HUES6 (cell line): Measurements from ENCODE around the gene IGFL1.
"Not testable (repeated sequence)": the region's sequence is repeated elsewhere in the genome, so short reads cannot be mapped to it uniquely, and the experiment has no call there.

Source experiments
- H3K27ac ChIP-seq: 2 replicates; pipeline ENCODE4 v1.7.0; 2013; ENCODE audit warnings: low read depth, mild to moderate bottlenecking, low read length, inconsistent platforms
- H3K27me3 ChIP-seq: 2 replicates; pipeline ENCODE4 v1.6.1; 2013; ENCODE audit warnings: low read length; ENCODE audit not compliant: control insufficient read depth, insufficient read depth
- H3K36me3 ChIP-seq: 2 replicates; pipeline ENCODE4 v1.6.1; 2013; ENCODE audit warnings: low read length; ENCODE audit not compliant: control insufficient read depth, insufficient read depth
- H3K4me1 ChIP-seq: 2 replicates; pipeline ENCODE4 v1.6.1; 2013; ENCODE audit warnings: low read length; ENCODE audit not compliant: control insufficient read depth, insufficient read depth
- H3K4me3 ChIP-seq: 2 replicates; pipeline ENCODE4 v1.5.1; 2013; ENCODE audit warnings: low read depth, low read length
- H3K9ac ChIP-seq: one replicate; pipeline ENCODE4 v1.6.1; 2013; ENCODE audit warnings: mild to moderate bottlenecking, low read length
- H3K9me3 ChIP-seq: 2 replicates; pipeline ENCODE4 v1.6.1; 2013; ENCODE audit warnings: low read depth, low read length; ENCODE audit not compliant: control insufficient read depth, insufficient read depth

IGFL1 gene

GRCh38 chr19:46229442-46229841, at the start of gene IGFL1:
TSS of gene IGFL1 (plus strand) at chr19:46229742. CDS start at chr19:46229775, 33 bp downstream.
- H3K27me3 ChIP-seq, result peaks cover 38% of the 10 kb centered on the region; the same call in 1 of the 2 replicates
- H3K27ac ChIP-seq, result no peak within 1 kb of the TSS
- H3K9me3 ChIP-seq, result no peaks in the 10 kb centered on the region
- no peak within 1 kb of the TSS for H3K9ac ChIP-seq
- H3K4me3 ChIP-seq, result no peak within 1 kb of the TSS
- no peaks in the 10 kb centered on the region for H3K36me3 ChIP-seq
- no peaks in the 10 kb centered on the region for H3K4me1 ChIP-seq

GRCh38 chr19:46180701-46181387, 48.7 kb upstream of the IGFL1 start:
- peaks cover 7% of the 10 kb centered on the region; the same call in 1 of the 2 replicates for H3K9me3 ChIP-seq
- H3K9ac ChIP-seq, result no peak overlapping the region
- H3K4me1 ChIP-seq, result no peaks in the 10 kb centered on the region
- no peak overlapping the region for H3K27ac ChIP-seq
- no peaks in the 10 kb centered on the region for H3K27me3 ChIP-seq
- H3K4me3 ChIP-seq, result no peak overlapping the region
- no peaks in the 10 kb centered on the region for H3K36me3 ChIP-seq

GRCh38 chr19:46181388-46181779, 48.2 kb upstream of the IGFL1 start:
- Histone ChIP-seq H3K9ac (no peak overlapping the region), H3K27me3 (no peaks in the 10 kb centered on the region), H3K4me1 (no peaks in the 10 kb centered on the region), H3K36me3 (no peaks in the 10 kb centered on the region), H3K4me3 (no peak overlapping the region), H3K27ac (no peak overlapping the region), H3K9me3 (peaks cover 7% of the 10 kb centered on the region; the same call in 1 of the 2 replicates)

GRCh38 chr19:46182476-46182875, 47.1 kb upstream of the IGFL1 start:
- H3K27me3 ChIP-seq, result no peaks in the 10 kb centered on the region
- no peak overlapping the region for H3K4me3 ChIP-seq
- no peak overlapping the region for H3K9ac ChIP-seq
- no peaks in the 10 kb centered on the region for H3K36me3 ChIP-seq
- H3K27ac ChIP-seq, result no peak overlapping the region
- no peaks in the 10 kb centered on the region for H3K4me1 ChIP-seq
- H3K9me3 ChIP-seq, result peaks cover 7% of the 10 kb centered on the region; the same call in 1 of the 2 replicates

- not testable (repeated sequence) for H3K27ac ChIP-seq, H3K36me3 ChIP-seq, H3K9me3 ChIP-seq, H3K27me3 ChIP-seq, H3K9ac ChIP-seq, H3K4me3 ChIP-seq, H3K4me1 ChIP-seq
Measured at GRCh38 chr19:46184775-46185710, 44.5 kb upstream of the IGFL1 start.

- H3K27ac ChIP-seq, result no peak overlapping the region
- H3K4me1 ChIP-seq, result no peaks in the 10 kb centered on the region
Measured at GRCh38 chr19:46186101-46186716, 43.3 kb upstream of the IGFL1 start.

GRCh38 chr19:46186717-46187101, 42.8 kb upstream of the IGFL1 start:
- Histone ChIP-seq H3K4me3 (no peak overlapping the region), H3K9me3 (peaks cover 7% of the 10 kb centered on the region; the same call in 1 of the 2 replicates)

More at GRCh38 chr19:46186101-46186716, 43.3 kb upstream of the IGFL1 start:
- Histone ChIP-seq H3K9ac (no peak overlapping the region), H3K9me3 (peaks cover 7% of the 10 kb centered on the region; the same call in 1 of the 2 replicates), H3K4me3 (no peak overlapping the region), H3K36me3 (no peaks in the 10 kb centered on the region), H3K27me3 (no peaks in the 10 kb centered on the region)

GRCh38 chr19:46189971-46190888, 39.3 kb upstream of the IGFL1 start:
- no peaks in the 10 kb centered on the region for H3K27me3 ChIP-seq
- H3K27ac ChIP-seq, result no peak overlapping the region
- H3K9ac ChIP-seq, result no peak overlapping the region
- H3K9me3 ChIP-seq, result no peaks in the 10 kb centered on the region
- H3K4me3 ChIP-seq, result no peak overlapping the region
- H3K4me1 ChIP-seq, result peaks cover 5% of the 10 kb centered on the region; the same call in 1 of the 2 replicates
- H3K36me3 ChIP-seq, result no peaks in the 10 kb centered on the region

More at GRCh38 chr19:46186717-46187101, 42.8 kb upstream of the IGFL1 start:
- H3K36me3 ChIP-seq, result no peaks in the 10 kb centered on the region
- H3K27me3 ChIP-seq, result no peaks in the 10 kb centered on the region
- H3K4me1 ChIP-seq, result no peaks in the 10 kb centered on the region
- no peak overlapping the region for H3K9ac ChIP-seq
- no peak overlapping the region for H3K27ac ChIP-seq

GRCh38 chr19:46191356-46191755, 38.2 kb upstream of the IGFL1 start:
- no peak overlapping the region for H3K27ac ChIP-seq
- no peaks in the 10 kb centered on the region for H3K36me3 ChIP-seq
- H3K4me3 ChIP-seq, result no peak overlapping the region
- H3K4me1 ChIP-seq, result peaks cover 5% of the 10 kb centered on the region; the same call in 1 of the 2 replicates
- no peak overlapping the region for H3K9ac ChIP-seq
- no peaks in the 10 kb centered on the region for H3K27me3 ChIP-seq
- H3K9me3 ChIP-seq, result no peaks in the 10 kb centered on the region

GRCh38 chr19:46191972-46192371, 37.6 kb upstream of the IGFL1 start:
- H3K27me3 ChIP-seq, result no peaks in the 10 kb centered on the region
- no peak overlapping the region for H3K4me3 ChIP-seq
- H3K4me1 ChIP-seq, result peaks cover 5% of the 10 kb centered on the region; the same call in 1 of the 2 replicates
- no peak overlapping the region for H3K9ac ChIP-seq
- H3K36me3 ChIP-seq, result no peaks in the 10 kb centered on the region
- no peaks in the 10 kb centered on the region for H3K9me3 ChIP-seq
- no peak overlapping the region for H3K27ac ChIP-seq
